ENCODE results near the gene DICER1. TPM values are rescaled to one million over a fixed set of nuclear protein-coding genes. Genes with fewer than 3 reads are reported as not detected.

DICER1 gene
- polyA plus RNA-seq, 1 donor (not counting 4 experiments of a cell fraction or from before 2014, with no cell fraction given), result 31.6 TPM

DNA sequence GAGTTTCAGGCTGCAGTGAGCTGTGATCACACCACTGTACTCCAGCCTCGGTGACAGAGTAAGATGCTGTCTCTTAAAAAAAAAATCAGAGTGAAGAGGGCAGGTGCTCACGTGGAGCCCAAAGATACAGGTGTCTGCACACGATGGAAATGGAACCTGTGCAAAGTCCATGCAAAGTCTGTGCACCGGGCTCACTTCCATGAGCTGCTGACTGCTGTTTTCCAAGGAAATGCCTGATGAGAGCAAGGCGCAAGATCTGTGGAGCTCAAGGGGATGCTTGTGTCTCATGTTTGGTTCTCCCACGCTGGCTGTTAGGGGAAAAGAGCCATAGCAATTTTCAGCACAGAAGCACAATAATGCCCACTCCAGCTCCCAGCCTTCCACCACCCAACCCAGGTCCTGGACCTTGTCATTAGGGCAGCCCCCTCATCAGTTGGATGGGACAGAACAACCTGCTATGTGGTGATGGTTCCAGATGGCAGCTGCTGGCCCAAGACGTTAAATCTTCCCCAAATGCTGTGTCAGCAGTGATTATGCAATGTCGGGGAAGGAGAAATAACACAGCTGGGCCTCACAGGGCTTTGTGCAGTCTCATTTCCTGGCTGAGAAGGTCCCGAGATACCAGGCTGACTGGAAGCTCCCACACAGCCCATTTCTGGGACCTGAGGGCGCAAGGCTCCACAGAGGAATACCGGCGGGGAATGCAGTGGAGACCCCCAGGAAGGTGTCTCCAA lies 27.9 kb upstream of the DICER1 start:
- no peak overlapping the region for H3K27ac ChIP-seq (ENCODE audit: control insufficient read depth, insufficient read depth, low read length)
- no peak overlapping the region for H3K9ac ChIP-seq (ENCODE audit: control insufficient read depth, extremely low read depth, insufficient read depth, low read length)
- H3K4me1 ChIP-seq (ENCODE audit: control insufficient read depth, extremely low read depth, insufficient read depth, low read length), result no peaks in the 10 kb centered on the region
- no peak overlapping the region for H3K4me3 ChIP-seq (ENCODE audit: control insufficient read depth in 2 of 3, extremely low read depth in 1 of 3, insufficient read depth in 2 of 3, low read depth in 1 of 3, low read length in 3 of 3)
- H3K9me3 ChIP-seq (ENCODE audit: control insufficient read depth, low read depth, low read length), result no peaks in the 10 kb centered on the region
- H2AFZ ChIP-seq (ENCODE audit: control insufficient read depth, low read length), result no peak overlapping the region
- no peak for FAIRE-seq
- no peaks in the 10 kb centered on the region for H3K79me2 ChIP-seq (ENCODE audit: control insufficient read depth, insufficient read depth, low read length)
- no peaks in the 10 kb centered on the region for H3K36me3 ChIP-seq (ENCODE audit: control insufficient read depth in 2 of 2, extremely low read depth in 1 of 2, insufficient read depth in 2 of 2, low read length in 2 of 2)
- H3K4me2 ChIP-seq (ENCODE audit: control insufficient read depth, extremely low read depth, insufficient read depth, low read depth, low read length), result no peak overlapping the region
- no peaks in the 10 kb centered on the region for H3K27me3 ChIP-seq (ENCODE audit: control insufficient read depth, extremely low read depth, insufficient read depth, low read length)
- TF ChIP-seq, protein P1, sequence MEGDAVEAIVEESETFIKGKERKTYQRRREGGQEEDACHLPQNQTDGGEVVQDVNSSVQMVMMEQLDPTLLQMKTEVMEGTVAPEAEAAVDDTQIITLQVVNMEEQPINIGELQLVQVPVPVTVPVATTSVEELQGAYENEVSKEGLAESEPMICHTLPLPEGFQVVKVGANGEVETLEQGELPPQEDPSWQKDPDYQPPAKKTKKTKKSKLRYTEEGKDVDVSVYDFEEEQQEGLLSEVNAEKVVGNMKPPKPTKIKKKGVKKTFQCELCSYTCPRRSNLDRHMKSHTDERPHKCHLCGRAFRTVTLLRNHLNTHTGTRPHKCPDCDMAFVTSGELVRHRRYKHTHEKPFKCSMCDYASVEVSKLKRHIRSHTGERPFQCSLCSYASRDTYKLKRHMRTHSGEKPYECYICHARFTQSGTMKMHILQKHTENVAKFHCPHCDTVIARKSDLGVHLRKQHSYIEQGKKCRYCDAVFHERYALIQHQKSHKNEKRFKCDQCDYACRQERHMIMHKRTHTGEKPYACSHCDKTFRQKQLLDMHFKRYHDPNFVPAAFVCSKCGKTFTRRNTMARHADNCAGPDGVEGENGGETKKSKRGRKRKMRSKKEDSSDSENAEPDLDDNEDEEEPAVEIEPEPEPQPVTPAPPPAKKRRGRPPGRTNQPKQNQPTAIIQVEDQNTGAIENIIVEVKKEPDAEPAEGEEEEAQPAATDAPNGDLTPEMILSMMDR (optimal IDR thresholded peaks at IDR 0.05 in 1 of 3, IDR thresholded peaks at IDR 0.05 in 1 of 3, conservative IDR thresholded peaks at IDR 0.05 in 1 of 3; ENCODE audit: extremely low read depth in 1 of 3, insufficient read depth in 2 of 3, low read length in 3 of 3), result no peak
- no peak for TF ChIP-seq EZH2 (IDR thresholded peaks at IDR 0.05; ENCODE audit: low read length)
- dilution Hi-C loops (cut with MboI; ENCODE audit: extremely low pct_ligation_motif_present, low sequenced_read_pairs), result no loop called here
- H3K9me1 ChIP-seq (ENCODE audit: control insufficient read depth, extremely low read depth, insufficient read depth, low read length), result no peaks in the 10 kb centered on the region
- DNase-seq (ENCODE audit: low read depth, low spot score), result no peak
- peaks cover 3% of the 10 kb centered on the region for H4K20me1 ChIP-seq (ENCODE audit: control insufficient read depth, extremely low read depth, insufficient read depth, low read length)

DNA sequence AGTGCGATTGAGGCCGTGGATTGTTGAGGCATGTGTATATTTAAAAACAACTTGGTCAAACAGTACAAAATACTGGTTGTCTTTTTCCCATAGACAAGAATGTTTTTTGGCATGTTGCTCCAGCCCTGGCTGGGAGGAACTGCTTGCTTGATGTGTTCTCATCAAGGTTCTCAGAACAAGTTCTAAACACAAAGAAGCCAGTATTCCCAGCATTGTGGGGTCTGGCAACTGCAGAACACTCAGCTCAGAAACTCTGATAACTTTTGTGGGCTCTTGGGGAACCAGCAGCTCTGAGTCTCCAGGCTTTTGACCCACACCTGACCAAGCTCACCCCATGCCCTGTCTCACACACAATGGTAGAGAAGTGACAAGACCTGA lies 27.1 kb upstream of the DICER1 start:
- TF ChIP-seq, protein P1 (optimal IDR thresholded peaks at IDR 0.05 in 1 of 3, IDR thresholded peaks at IDR 0.05 in 1 of 3, conservative IDR thresholded peaks at IDR 0.05 in 1 of 3; ENCODE audit: extremely low read depth in 1 of 3, insufficient read depth in 2 of 3, low read length in 3 of 3), result no peak
- TF ChIP-seq EZH2 (IDR thresholded peaks at IDR 0.05; ENCODE audit: low read length), result no peak
- DNase-seq (ENCODE audit: low read depth, low spot score) (no peak), FAIRE-seq (no peak)
- Histone ChIP-seq H3K9me3 (ENCODE audit: control insufficient read depth, low read depth, low read length) (no peaks in the 10 kb centered on the region), H3K27me3 (ENCODE audit: control insufficient read depth, extremely low read depth, insufficient read depth, low read length) (no peaks in the 10 kb centered on the region), H3K9me1 (ENCODE audit: control insufficient read depth, extremely low read depth, insufficient read depth, low read length) (no peaks in the 10 kb centered on the region), H4K20me1 (ENCODE audit: control insufficient read depth, extremely low read depth, insufficient read depth, low read length) (peaks cover 3% of the 10 kb centered on the region), H2AFZ (ENCODE audit: control insufficient read depth, low read length) (no peak overlapping the region), H3K79me2 (ENCODE audit: control insufficient read depth, insufficient read depth, low read length) (no peaks in the 10 kb centered on the region), H3K36me3 (ENCODE audit: control insufficient read depth in 2 of 2, extremely low read depth in 1 of 2, insufficient read depth in 2 of 2, low read length in 2 of 2) (no peaks in the 10 kb centered on the region), H3K27ac (ENCODE audit: control insufficient read depth, insufficient read depth, low read length) (no peak overlapping the region), H3K4me2 (ENCODE audit: control insufficient read depth, extremely low read depth, insufficient read depth, low read depth, low read length) (no peak overlapping the region), H3K4me3 (ENCODE audit: control insufficient read depth in 2 of 3, extremely low read depth in 1 of 3, insufficient read depth in 2 of 3, low read depth in 1 of 3, low read length in 3 of 3) (no peak overlapping the region), H3K9ac (ENCODE audit: control insufficient read depth, extremely low read depth, insufficient read depth, low read length) (no peak overlapping the region), H3K4me1 (ENCODE audit: control insufficient read depth, extremely low read depth, insufficient read depth, low read length) (no peaks in the 10 kb centered on the region)
- dilution Hi-C loops (cut with MboI; ENCODE audit: extremely low pct_ligation_motif_present, low sequenced_read_pairs), result no loop called here
